K562 (cell line): ENCODE results near the gene EGR2. TPM values are rescaled to one million over a fixed set of nuclear protein-coding genes. Genes with fewer than 3 reads are reported as not detected.

Source experiments
- ATAC-seq: fragments of 200-7000 bp; cut with Tn5 transposase; 3 replicates; pipeline ENCODE4 v1.9.1; 2020; ENCODE audit warnings: moderate library complexity
- BruUV-seq: library from RNA; stranded (reverse); fragments of 400-500 nt; replicated peaks from 2 replicates; lab custom pipeline; 2021; lab: Mats Ljungman, UMichigan
- CTCF ChIA-PET: fragments of 300-600 bp; formaldehyde crosslinking; extraction: SDS; loops from one replicate; lab custom pipeline; 2021; ENCODE audit warnings: low intra/inter-chr PET ratio; lab: Yijun Ruan, JAX
- POLR2A ChIA-PET: fragments of 300-600, 350-650 bp; sonication (Branson Sonifier 250); formaldehyde crosslinking; extraction: SDS; loops from one replicate; lab custom pipeline; 2021; ENCODE audit warnings: antibody characterized with exemption, inconsistent platforms; lab: Yijun Ruan, JAX
- DNase-seq, 4 experiments: peaks; one replicate each; pipeline versions ENCODE4 v3.0.0 to v3.0.0-alpha.2; 2011 to 2018; ENCODE audit warnings: low spot score in 3 of 4, mixed read lengths in 3 of 4; ENCODE audit errors: extremely low read depth in 1 of 4
- FAIRE-seq: peaks from 2 replicates; lab custom pipeline; 2011; peaks lifted over from hg19 to GRCh38; lab: Jason Lieb, UNC
- H2AFZ ChIP-seq: 2 replicates; pipeline ENCODE4 v1.6.0; 2011; ENCODE audit warnings: low read depth, low read length, control low read depth, inconsistent platforms
- H3K27ac ChIP-seq: fragments of 200-600 bp; 3 replicates; pipeline ENCODE4 v1.8.0; 2011; ENCODE audit warnings: low read depth, mild to moderate bottlenecking, control low read depth, inconsistent platforms, low read length, moderate library complexity, mixed read lengths; ENCODE audit errors: extremely low read depth
- H3K27me3 ChIP-seq, 2 experiments: fragments of 300-600 bp in 1 of 2; 2 replicates in 1 of 2; 3 replicates in 1 of 2; pipeline versions ENCODE4 v1.6.0 to v1.8.0; 2011; ENCODE audit warnings: inconsistent platforms in 2 of 2, low read length in 2 of 2, mild to moderate bottlenecking in 1 of 2, mixed read lengths in 1 of 2, moderate library complexity in 1 of 2; ENCODE audit not compliant: control insufficient read depth in 2 of 2, insufficient read depth in 2 of 2
- H3K36me3 ChIP-seq: fragments of 300-600 bp; 3 replicates; pipeline ENCODE4 v1.8.0; 2011; ENCODE audit warnings: mild to moderate bottlenecking, low read length, inconsistent platforms; ENCODE audit not compliant: control insufficient read depth, insufficient read depth
- H3K4me1 ChIP-seq, 2 experiments: fragments of 200-600 bp in 1 of 2; replicated peaks in 1 of 2; 2 replicates in 1 of 2; 3 replicates in 1 of 2; pipeline versions ENCODE4 v1.5.1 to v1.8.0; 2011; ENCODE audit warnings: inconsistent platforms in 2 of 2, low read length in 2 of 2, mild to moderate bottlenecking in 1 of 2, mixed read lengths in 1 of 2, moderate library complexity in 1 of 2; ENCODE audit not compliant: control insufficient read depth in 2 of 2, insufficient read depth in 2 of 2
- H3K4me2 ChIP-seq: 2 replicates; pipeline ENCODE4 v1.6.1; 2011; ENCODE audit warnings: low read length, control low read depth, inconsistent platforms, mixed read lengths; ENCODE audit not compliant: insufficient read depth
- H3K4me3 ChIP-seq: fragments of 200-600 bp; sonication (generic), shearing (Covaris generic); 2 replicates; pipeline ENCODE4 v1.5.1; 2016; ENCODE audit warnings: control low read depth, inconsistent platforms
- H3K79me2 ChIP-seq: fragments of 200-600 bp; 3 replicates; pipeline ENCODE4 v1.8.0; 2011; ENCODE audit warnings: low read length, inconsistent platforms; ENCODE audit not compliant: control insufficient read depth, insufficient read depth
- H3K9ac ChIP-seq, 2 experiments: 2 replicates each; pipeline versions ENCODE4 v1.6.0 to v1.6.1; 2011; ENCODE audit warnings: low read depth in 2 of 2, low read length in 2 of 2, control low read depth in 1 of 2, inconsistent platforms in 1 of 2, mild to moderate bottlenecking in 1 of 2, mixed read lengths in 1 of 2; ENCODE audit not compliant: insufficient read depth in 1 of 2
- H3K9me1 ChIP-seq: one replicate; pipeline ENCODE4 v1.6.0; 2011; ENCODE audit warnings: inconsistent platforms, mild to moderate bottlenecking, low read length, moderate library complexity; ENCODE audit not compliant: control insufficient read depth, insufficient read depth
- H3K9me3 ChIP-seq: replicated peaks from 2 replicates; pipeline ENCODE4 v1.5.1; 2011; ENCODE audit warnings: low read depth, low read length, inconsistent platforms; ENCODE audit not compliant: control insufficient read depth, insufficient read depth
- H4K20me1 ChIP-seq: replicated peaks from 2 replicates; pipeline ENCODE4 v1.6.1; 2011; ENCODE audit warnings: low read length, inconsistent platforms, mixed read lengths; ENCODE audit not compliant: control insufficient read depth, insufficient read depth
- ATF1 ChIP-seq, 2 experiments: fragments of 450-650 bp in 1 of 2; IDR thresholded peaks; 2 replicates each; pipeline ENCODE4 v1.6.1; 2016; ENCODE audit warnings: missing compliant biosample characterization in 1 of 2, missing genetic modification characterization in 1 of 2
- CEBPB ChIP-seq: fragments of 450-650 bp; IDR thresholded peaks from 2 replicates; pipeline ENCODE4 v1.6.1; 2016; ENCODE audit warnings: missing genetic modification characterization, missing compliant biosample characterization
- CREM ChIP-seq: IDR thresholded peaks from 2 replicates; pipeline ENCODE4 v1.6.1; 2014; ENCODE audit warnings: antibody characterized with exemption, low read depth
- DIDO1 ChIP-seq: fragments of 450-650 bp; IDR thresholded peaks from 2 replicates; pipeline ENCODE4 v1.6.1; 2016; ENCODE audit warnings: low read depth, missing biosample characterization, missing genetic modification characterization
- KHSRP ChIP-seq: fragments of 450-650 bp; IDR thresholded peaks from 2 replicates; pipeline ENCODE4 v1.6.1; 2017
- KLF6 ChIP-seq: fragments of 250-450 bp; sonication (Bioruptor Pico); IDR thresholded peaks from 2 replicates; pipeline ENCODE4 v1.4.0; 2020; ENCODE audit warnings: mild to moderate bottlenecking, moderate library complexity, borderline replicate concordance
- MECOM ChIP-seq: fragments of 250-450 bp; sonication (Bioruptor Pico); IDR thresholded peaks from 2 replicates; pipeline ENCODE4 v1.8.0; 2022; ENCODE audit warnings: inconsistent platforms
- PCBP1 ChIP-seq: fragments of 200-400 bp; formaldehyde crosslinking; IDR thresholded peaks from 2 replicates; pipeline ENCODE4 v1.6.1; 2018; ENCODE audit warnings: mild to moderate bottlenecking, low read depth, low read length; ENCODE audit not compliant: poor library complexity, severe bottlenecking
- PHF8 ChIP-seq: fragments of 200-600 bp; sonication (generic); IDR thresholded peaks from 2 replicates; pipeline ENCODE4 v1.6.1; 2012; ENCODE audit warnings: mixed run types, mild to moderate bottlenecking, inconsistent platforms, low read length, moderate library complexity, borderline replicate concordance
- SMAD2 ChIP-seq: fragments of 150-350 bp; IDR thresholded peaks from 2 replicates; pipeline ENCODE4 v1.6.1; 2014; ENCODE audit warnings: low read depth, mild to moderate bottlenecking, low read length
- TAL1 ChIP-seq: fragments of 450-650 bp; IDR thresholded peaks from 2 replicates; pipeline ENCODE4 v1.6.1; 2016; ENCODE audit warnings: mild to moderate bottlenecking
- WGBS: fragments of 100-300 bp; shearing (Covaris generic); methylation state at CpG from one replicate; pipeline ENCODE4 v1.1.6; 2016; ENCODE audit warnings: low coverage, mixed read lengths; ENCODE audit not compliant: insufficient coverage; ENCODE audit errors: missing lambda C conversion rate; 5-methylcytosine and 5-hydroxymethylcytosine counted together
- in situ Hi-C: fragments of 300-500 bp; cut with MboI; formaldehyde crosslinking; loops from 4 replicates; pipeline ENCODE4 v1.15.0; 2018; ENCODE audit warnings: inconsistent platforms, mixed read lengths
- intact Hi-C: fragments of 100-400 bp; cut with micrococcal nuclease; formaldehyde crosslinking; loops from 2 replicates; pipeline ENCODE4 v1.14.2; 2022
- polyA plus RNA-seq, 8 experiments: library from polyadenylated mRNA; depleted of rRNA in 4 of 8; stranded (reverse) in 5 of 8; unstranded in 3 of 8; fragments of >200 nt; fragmentation: Nextera tagmentation in 2 of 8; fragmentation: Illumina TruSeq in 1 of 8; extraction: Ambion mirVana in 2 of 8; extraction: Trizol in 1 of 8; gene quantifications; 2 replicates each; pipeline versions ENCODE4 v1.2.1 to v1.2.3, GENCODE V29; 2011 to 2014; ENCODE audit warnings: inconsistent platforms in 1 of 8, missing spikeins in 1 of 8
- total RNA-seq, 7 experiments: library from RNA; depleted of rRNA in 6 of 7; stranded (reverse); fragments of >200 nt in 6 of 7; fragmentation: Illumina TruSeq in 2 of 7; extraction: Trizol in 2 of 7; gene quantifications; 2 replicates each; pipeline versions ENCODE4 v1.2.1 to v1.2.3, GENCODE V29; 2011 to 2021; ENCODE audit warnings: low replicate concordance in 1 of 7
- TF ChIP-seq, protein P1 (sequence below): IDR thresholded peaks from 2 replicates; pipeline ENCODE4 v1.6.1; 2011; ENCODE audit not compliant: insufficient read length; ENCODE audit errors: extremely low read depth

The EGR2 gene
- total and polyA plus RNA-seq, 9 of the 15 experiments (the other 6 are each of a cell fraction or from before 2014, with no cell fraction given), result 0.08 to 0.18 (median 0.12) TPM; not detected in 4

DNA sequence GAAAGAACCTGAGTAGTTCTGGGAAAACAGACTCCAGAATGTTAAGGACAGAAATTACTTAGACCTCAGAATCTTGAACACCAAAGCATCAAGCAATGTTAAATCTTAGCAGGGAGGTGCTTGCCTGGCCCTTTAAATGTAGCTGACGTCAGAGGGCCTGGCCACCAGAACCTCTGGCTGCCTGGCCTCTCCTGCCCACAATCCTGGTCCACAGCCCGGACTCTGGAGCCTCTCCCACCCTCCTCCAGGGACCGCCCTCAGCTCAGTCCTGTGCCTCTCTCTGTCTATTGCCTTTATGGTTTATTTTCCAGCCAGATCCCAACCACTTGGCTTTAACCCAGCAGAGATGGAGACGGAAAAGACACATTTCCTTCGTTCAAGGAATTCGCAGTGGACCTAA lies 42.2 kb upstream of the EGR2 start:
- no peak overlapping the region for H3K4me3 ChIP-seq
- TF ChIP-seq ATF1 (CRISPR knock-in tag; IDR thresholded peaks at IDR 0.05), result no peak
- TF ChIP-seq ATF1 (tag; IDR thresholded peaks at IDR 0.05), result 0 out of 2 replicates have a peak, but pooled peaks have one; percentile 12
- no peak for TF ChIP-seq KHSRP
- TF ChIP-seq CREM, result 0 out of 2 replicates have a peak, but pooled peaks have one; percentile 32
- TF ChIP-seq CEBPB (tag), result no peak
- FAIRE-seq, result peak; percentile 19
- in situ Hi-C loops, result no loop called here
- H3K79me2 ChIP-seq, result no peaks in the 10 kb centered on the region
- no peaks in the 10 kb centered on the region for H3K9me1 ChIP-seq
- no peak overlapping the region for H2AFZ ChIP-seq
- H4K20me1 ChIP-seq, result no peaks in the 10 kb centered on the region
- H3K27me3 ChIP-seq, result peaks cover 2 to 4% of the 10 kb centered on the region in 2 experiments; a peak in 1 of 5 replicates
- intact Hi-C loops, result no loop called here
- no peak overlapping the region for H3K27ac ChIP-seq
- no peak overlapping the region for H3K4me2 ChIP-seq
- H3K4me1 ChIP-seq, result no peaks in the 10 kb centered on the region
- POLR2A ChIA-PET, result interaction anchor here (0.6 kb wide), 1 partner anchor 170 kb away, joined by 3 read pairs; no protein-coding TSS in a partner anchor
- DNase-seq, result no peak
- CTCF ChIA-PET, result no interaction called here
- H3K9ac ChIP-seq, result no peak overlapping the region
- no peaks in the 10 kb centered on the region for H3K9me3 ChIP-seq
- ATAC-seq, result peak; percentile 71
- no peaks in the 10 kb centered on the region for H3K36me3 ChIP-seq
- WGBS, result 4% methylated on average over 6 of the region's 6 CpGs
- no TSS peak for BruUV-seq

DNA sequence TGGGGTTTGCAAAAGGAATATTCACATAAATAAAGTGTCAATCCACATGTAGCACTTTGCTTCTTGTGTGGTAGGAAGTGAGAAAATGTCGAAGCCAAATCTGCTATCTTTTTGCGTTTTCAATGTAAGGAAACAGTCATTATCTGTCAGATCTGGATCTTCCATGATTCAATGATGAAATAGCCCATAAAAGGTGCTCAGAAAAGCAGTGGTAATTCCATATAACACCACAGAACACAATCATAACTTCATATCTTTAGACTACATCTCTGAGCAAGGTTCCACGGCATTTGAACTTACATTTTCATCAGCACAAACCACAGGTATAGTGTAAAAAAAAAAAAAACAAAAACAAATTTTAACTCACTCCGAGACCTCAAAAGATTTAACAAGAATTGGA lies 39.9 kb upstream of the EGR2 start:
- no peak overlapping the region for H3K4me3 ChIP-seq
- no peaks in the 10 kb centered on the region for H3K36me3 ChIP-seq
- H3K9me1 ChIP-seq, result no peaks in the 10 kb centered on the region
- in situ Hi-C loops, result no loop called here
- no peaks in the 10 kb centered on the region for H3K79me2 ChIP-seq
- no peak overlapping the region for H3K4me2 ChIP-seq
- FAIRE-seq, result no peak
- no peak overlapping the region for H3K9ac ChIP-seq
- peaks cover 2 to 4% of the 10 kb centered on the region in 2 experiments; a peak in 1 of 5 replicates for H3K27me3 ChIP-seq
- no peaks in the 10 kb centered on the region for H3K9me3 ChIP-seq
- CTCF ChIA-PET, result no interaction called here
- H2AFZ ChIP-seq, result no peak overlapping the region
- no peak for ATAC-seq
- BruUV-seq, result no TSS peak
- no peaks in the 10 kb centered on the region for H4K20me1 ChIP-seq
- no peak overlapping the region for H3K27ac ChIP-seq
- intact Hi-C loops, result no loop called here
- 0% methylated on average over 4 of the region's 4 CpGs for WGBS
- POLR2A ChIA-PET, result no interaction called here
- TF ChIP-seq SMAD2 (no peak), KLF6 (CRISPR knock-in tag) (no peak), MECOM (CRISPR knock-in tag) (no peak), PCBP1 (no peak), PHF8 (0 out of 2 replicates have a peak, but pooled peaks have one; percentile 13), DIDO1 (tag) (no peak), TAL1 (no peak)
- TF ChIP-seq, protein P1, sequence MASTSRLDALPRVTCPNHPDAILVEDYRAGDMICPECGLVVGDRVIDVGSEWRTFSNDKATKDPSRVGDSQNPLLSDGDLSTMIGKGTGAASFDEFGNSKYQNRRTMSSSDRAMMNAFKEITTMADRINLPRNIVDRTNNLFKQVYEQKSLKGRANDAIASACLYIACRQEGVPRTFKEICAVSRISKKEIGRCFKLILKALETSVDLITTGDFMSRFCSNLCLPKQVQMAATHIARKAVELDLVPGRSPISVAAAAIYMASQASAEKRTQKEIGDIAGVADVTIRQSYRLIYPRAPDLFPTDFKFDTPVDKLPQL, result no peak
- H3K4me1 ChIP-seq, result no peaks in the 10 kb centered on the region
- DNase-seq, result no peak
